NCI-H345 (cell line): ENCODE results near the gene DOCK11.

Experiments used
- DNase-seq: peaks from one replicate; lab custom pipeline; 2025; lab: John Stamatoyannopoulos, UW

DOCK11 gene

GRCh38 chrX:118502161-118502789, 6.7 kb downstream of the DOCK11 start:
- DNase-seq: no peak

GRCh38 chrX:118503260-118504041, 7.8 kb downstream of the DOCK11 start:
- no peak for DNase-seq

- DNase-seq: no peak
Observed at GRCh38 chrX:118504581-118504980, 9.0 kb downstream of the DOCK11 start.

GRCh38 chrX:118506805-118507480, 11.3 kb downstream of the DOCK11 start:
- no peak for DNase-seq

GRCh38 chrX:118507766-118508165, 12.2 kb downstream of the DOCK11 start:
- DNase-seq: no peak

- DNase-seq: no peak
Observed at GRCh38 chrX:118508221-118508620, 12.6 kb downstream of the DOCK11 start.

- DNase-seq: no peak
Observed at GRCh38 chrX:118508635-118509034, 13.0 kb downstream of the DOCK11 start.

GRCh38 chrX:118510111-118510510, 14.5 kb downstream of the DOCK11 start:
- no peak for DNase-seq

- no peak for DNase-seq
Observed at GRCh38 chrX:118513120-118513898, 17.7 kb downstream of the DOCK11 start.

- DNase-seq: no peak
Observed at GRCh38 chrX:118519411-118520215, 24.0 kb downstream of the DOCK11 start.

GRCh38 chrX:118520216-118521206, 24.9 kb downstream of the DOCK11 start:
- no peak for DNase-seq

GRCh38 chrX:118521435-118521834, 25.8 kb downstream of the DOCK11 start:
- no peak for DNase-seq

GRCh38 chrX:118522230-118522926, 26.8 kb downstream of the DOCK11 start:
- DNase-seq: no peak

GRCh38 chrX:118523920-118524319, 28.3 kb downstream of the DOCK11 start:
- DNase-seq: no peak

- no peak for DNase-seq
Observed at GRCh38 chrX:118524344-118524743, 28.7 kb downstream of the DOCK11 start.

GRCh38 chrX:118525174-118525730, 29.6 kb downstream of the DOCK11 start:
- DNase-seq: no peak

GRCh38 chrX:118526149-118526548, 30.5 kb downstream of the DOCK11 start:
- no peak for DNase-seq

- DNase-seq: no peak
Observed at GRCh38 chrX:118528071-118528737, 32.6 kb downstream of the DOCK11 start.
